GM10266 (cell line): Measurements from ENCODE around the gene MCIDAS.

ENCODE experiments used
- DNase-seq: peaks from one replicate; pipeline ENCODE4 v3.0.0; 2012; ENCODE audit errors: extremely low spot score
- CTCF ChIP-seq: IDR thresholded peaks from 2 replicates; pipeline ENCODE4 v1.5.1; 2012; ENCODE audit warnings: mild to moderate bottlenecking, low read depth; ENCODE audit not compliant: control insufficient read depth, insufficient read depth; ENCODE audit errors: missing control alignments

The MCIDAS gene

GRCh38 chr5:55173687-55174230 lies 53.4 kb downstream of the MCIDAS start:
- DNase-seq: peak; percentile 42
- no peak for TF ChIP-seq CTCF

- DNase-seq: peak; percentile 96
- no peak for TF ChIP-seq CTCF
These were observed 54.0 kb downstream of the MCIDAS start, which contains the start of gene CDC20B for GRCh38 chr5:55172937-55173686. CDC20B (minus strand) TSS chr5:55173177; CDS start chr5:55173000, 177 bp downstream.

GRCh38 chr5:55172051-55172899 lies 54.8 kb downstream of the MCIDAS start:
- peak; percentile 83 for TF ChIP-seq CTCF
- peak; percentile 85 for DNase-seq

GRCh38 chr5:55171471-55171870 lies 55.6 kb downstream of the MCIDAS start:
- no peak for DNase-seq
- TF ChIP-seq CTCF: no peak
